A673 (cell line): Measurements from ENCODE around the gene PHF21B.
"Not testable (repeated sequence)": the region's sequence is repeated elsewhere in the genome, so short reads cannot be mapped to it uniquely, and the experiment has no call there.

Experiments used
- CTCF ChIP-seq: fragments of 300-800, 200-600 bp; sonication (generic); conservative IDR thresholded peaks from 2 replicates; pipeline ENCODE4 v1.5.1; 2017; ENCODE audit warnings: low read depth, mild to moderate bottlenecking, antibody characterized with exemption, low read length, moderate library complexity, mixed read lengths
- EZH2 ChIP-seq: fragments of 200-600 bp; sonication (generic); IDR thresholded peaks from 2 replicates; pipeline ENCODE4 v1.6.1; 2017; ENCODE audit warnings: borderline replicate concordance, low read depth, mild to moderate bottlenecking, mixed read lengths, antibody characterized with exemption, low read length; ENCODE audit not compliant: poor library complexity, severe bottlenecking

GRCh38 chr22:44854641-44855040 lies 155.2 kb downstream of the PHF21B start:
- not testable (repeated sequence) for TF ChIP-seq CTCF, EZH2
